DMS79 (cell line): ENCODE results near the gene MCEMP1.

Experiments used
- DNase-seq: peaks from one replicate; lab custom pipeline; 2025; lab: John Stamatoyannopoulos, UW

Gene MCEMP1

DNA sequence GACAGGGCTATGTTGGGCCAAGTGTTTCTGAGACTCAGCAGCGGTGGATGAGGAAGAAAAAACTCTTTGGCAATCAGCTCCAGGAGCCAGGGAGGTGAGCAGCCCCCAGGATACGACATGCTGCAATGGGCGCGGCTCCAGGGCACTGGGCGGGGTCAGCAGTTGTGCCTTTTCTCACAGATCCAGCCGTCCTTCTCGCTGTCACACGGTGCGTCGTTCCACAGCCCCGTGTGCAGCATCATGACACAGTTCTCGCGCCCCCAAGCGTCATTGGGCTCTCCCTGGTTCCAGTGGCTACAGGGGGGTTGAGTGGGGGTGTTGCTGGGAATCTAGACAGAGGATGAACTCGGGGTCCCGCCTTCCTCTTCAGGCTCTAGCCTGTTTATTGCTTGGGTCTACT is 52.3 kb downstream of the MCEMP1 start:
- no peak for DNase-seq
